NCI-H187 treated with DMSO at 0.1 percent for 48 hours (cell line): ENCODE data around the gene AQP12A.
"Not testable (repeated sequence)": the region's sequence is repeated elsewhere in the genome, so short reads cannot be mapped to it uniquely, and the experiment has no call there.

Experiments used
- DNase-seq: peaks from one replicate; lab custom pipeline; 2025; lab: John Stamatoyannopoulos, UW

The AQP12A gene

GRCh38 chr2:240688553-240688919 is 3.1 kb upstream of the AQP12A start:
- no peak for DNase-seq

- no peak for DNase-seq
Measured at GRCh38 chr2:240689975-240690374, 1.7 kb upstream of the AQP12A start.

GRCh38 chr2:240690421-240691074 is 1.1 kb upstream of the AQP12A start:
- not testable (repeated sequence) for DNase-seq

- not testable (repeated sequence) for DNase-seq
Measured at GRCh38 chr2:240691075-240691427, 615 bp upstream of the AQP12A start.

- not testable (repeated sequence) for DNase-seq
Measured at GRCh38 chr2:240692583-240693561, 1.2 kb downstream of the AQP12A start.

GRCh38 chr2:240694304-240694703 is 2.6 kb downstream of the AQP12A start:
- not testable (repeated sequence) for DNase-seq

- not testable (repeated sequence) for DNase-seq
Measured at GRCh38 chr2:240695593-240695992, 3.9 kb downstream of the AQP12A start.

GRCh38 chr2:240696469-240696868 is 4.8 kb downstream of the AQP12A start:
- not testable (repeated sequence) for DNase-seq

- not testable (repeated sequence) for DNase-seq
Measured at GRCh38 chr2:240698852-240699561, 7.3 kb downstream of the AQP12A start.

GRCh38 chr2:240699835-240700234 is 8.2 kb downstream of the AQP12A start:
- DNase-seq = not testable (repeated sequence)

GRCh38 chr2:240700616-240701015 is 8.9 kb downstream of the AQP12A start:
- not testable (repeated sequence) for DNase-seq

GRCh38 chr2:240701091-240701735 is 9.5 kb downstream of the AQP12A start:
- no peak for DNase-seq

- DNase-seq = no peak
Measured at GRCh38 chr2:240701736-240702639, 10.3 kb downstream of the AQP12A start.

- no peak for DNase-seq
Measured at GRCh38 chr2:240702640-240703011, 11.0 kb downstream of the AQP12A start.

GRCh38 chr2:240703417-240704341 is 12.0 kb downstream of the AQP12A start:
- DNase-seq = no peak

- no peak for DNase-seq
Measured at GRCh38 chr2:240704651-240705050, 13.0 kb downstream of the AQP12A start.

GRCh38 chr2:240705204-240705791 is 13.6 kb downstream of the AQP12A start:
- no peak for DNase-seq

- no peak for DNase-seq
Measured at GRCh38 chr2:240707043-240707756, 15.5 kb downstream of the AQP12A start.

GRCh38 chr2:240707821-240708220 is 16.2 kb downstream of the AQP12A start:
- no peak for DNase-seq
